HEK293T (cell line): ENCODE results near the gene MDK.

Source experiments
- ARNT ChIP-seq: fragments of 450-650 bp; IDR thresholded peaks from 2 replicates; pipeline ENCODE4 v1.6.1; 2017; ENCODE audit warnings: mild to moderate bottlenecking
- BHLHE40 ChIP-seq: fragments of 450-650 bp; IDR thresholded peaks from 2 replicates; pipeline ENCODE4 v1.6.1; 2016; ENCODE audit warnings: mild to moderate bottlenecking, moderate library complexity, borderline replicate concordance
- HDGF ChIP-seq: fragments of 450-650 bp; IDR thresholded peaks from 2 replicates; pipeline ENCODE4 v1.6.1; 2017; ENCODE audit warnings: antibody characterized with exemption, borderline replicate concordance
- LEF1 ChIP-seq: fragments of 450-650 bp; IDR thresholded peaks from 2 replicates; pipeline ENCODE4 v1.6.1; 2017; ENCODE audit warnings: mild to moderate bottlenecking, borderline replicate concordance
- SP1 ChIP-seq: fragments of 450-650 bp; IDR thresholded peaks from 2 replicates; pipeline ENCODE4 v1.6.1; 2017
- SUZ12 ChIP-seq: fragments of 450-650 bp; IDR thresholded peaks from 2 replicates; pipeline ENCODE4 v1.6.1; 2016; ENCODE audit warnings: mild to moderate bottlenecking
- TARDBP ChIP-seq: fragments of 450-650 bp; IDR thresholded peaks from 2 replicates; pipeline ENCODE4 v1.6.1; 2016
- ZNF384 ChIP-seq: fragments of 450-650 bp; IDR thresholded peaks from 2 replicates; pipeline ENCODE4 v1.6.1; 2016
- TF ChIP-seq, protein P1 (sequence below): fragments of 450-650 bp; IDR thresholded peaks from 2 replicates; pipeline ENCODE4 v1.6.1; 2016

DNA sequence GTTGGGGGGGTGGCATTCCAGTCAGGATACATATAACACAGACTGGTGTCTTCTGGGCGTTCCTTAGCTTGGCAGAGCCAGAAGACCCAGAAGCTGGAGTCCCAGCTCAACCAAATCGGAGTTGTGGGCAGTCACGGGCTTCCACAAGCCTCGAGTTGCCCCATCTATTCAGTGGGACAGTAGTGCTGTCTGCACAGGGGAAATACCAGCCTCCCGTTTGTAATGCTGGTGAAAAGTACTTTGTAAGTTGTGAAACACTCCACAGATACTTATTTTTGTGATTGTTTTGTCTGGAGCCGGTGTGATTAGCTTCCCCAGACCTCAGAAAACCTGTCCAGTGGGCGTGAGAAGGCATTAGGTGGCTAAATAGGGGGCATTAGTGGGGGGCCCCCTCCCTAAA, 20.6 kb upstream of the MDK start:
- TF ChIP-seq BHLHE40 (no peak), LEF1 (no peak), SP1 (no peak), ARNT (no peak), TARDBP (no peak), SUZ12 (no peak), ZNF384 (no peak), HDGF (no peak)
- TF ChIP-seq, protein P1, sequence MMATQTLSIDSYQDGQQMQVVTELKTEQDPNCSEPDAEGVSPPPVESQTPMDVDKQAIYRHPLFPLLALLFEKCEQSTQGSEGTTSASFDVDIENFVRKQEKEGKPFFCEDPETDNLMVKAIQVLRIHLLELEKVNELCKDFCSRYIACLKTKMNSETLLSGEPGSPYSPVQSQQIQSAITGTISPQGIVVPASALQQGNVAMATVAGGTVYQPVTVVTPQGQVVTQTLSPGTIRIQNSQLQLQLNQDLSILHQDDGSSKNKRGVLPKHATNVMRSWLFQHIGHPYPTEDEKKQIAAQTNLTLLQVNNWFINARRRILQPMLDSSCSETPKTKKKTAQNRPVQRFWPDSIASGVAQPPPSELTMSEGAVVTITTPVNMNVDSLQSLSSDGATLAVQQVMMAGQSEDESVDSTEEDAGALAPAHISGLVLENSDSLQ: no peak
